Measurements from ENCODE around the gene KRAS.

GRCh38 chr12:25264862-25265261 lies 14.1 kb upstream of the KRAS start:
- TF ChIP-seq POLR2A (IDR thresholded peaks at IDR 0.05; ENCODE audit: low read depth, low read length) (no peak), TAF1 (IDR thresholded peaks at IDR 0.05; ENCODE audit: borderline replicate concordance, low read depth, low read length) (no peak), POLR2AphosphoS5 (IDR thresholded peaks at IDR 0.05; ENCODE audit: low read depth, low read length) (no peak)

Measured in GM12892 (cell line).